AG04450 (cell line): Measurements from ENCODE around the gene PARD3B. TPM values are rescaled to one million over a fixed set of nuclear protein-coding genes. Genes with fewer than 3 reads are reported as not detected.

ENCODE experiments used
- CTCF ChIA-PET: fragments of 300-600, 350-600 bp; formaldehyde crosslinking; extraction: SDS; loops from one replicate; lab custom pipeline; 2022; ENCODE audit warnings: antibody characterized with exemption, inconsistent platforms; lab: Charles Lee
- POLR2A ChIA-PET: fragments of 350-600 bp; formaldehyde crosslinking; extraction: SDS; loops from one replicate; lab custom pipeline; 2021; ENCODE audit warnings: antibody characterized with exemption, inconsistent platforms; lab: Yijun Ruan, JAX
- DNase-seq: peaks from one replicate; pipeline ENCODE4 v3.0.0-alpha.2; 2011; ENCODE audit warnings: low read depth, low spot score
- H3K27ac ChIP-seq: one replicate; pipeline ENCODE4 v1.5.1; 2012; ENCODE audit warnings: low read depth, low read length, control low read depth
- H3K27me3 ChIP-seq: one replicate; pipeline ENCODE4 v1.6.0; 2012; ENCODE audit warnings: low read length; ENCODE audit not compliant: control insufficient read depth, insufficient read depth
- H3K4me3 ChIP-seq: 2 replicates; pipeline ENCODE4 v1.5.1; 2011; ENCODE audit warnings: mild to moderate bottlenecking, low read depth, low read length, control low read depth
- H3K9me3 ChIP-seq: 2 replicates; pipeline ENCODE4 v1.5.1; 2012; ENCODE audit warnings: low read length; ENCODE audit not compliant: control insufficient read depth, insufficient read depth
- CTCF ChIP-seq: IDR thresholded peaks from 2 replicates; pipeline ENCODE4 v1.5.1; 2011; ENCODE audit warnings: low read depth, low read length, control low read depth, inconsistent platforms
- polyA plus RNA-seq: library from polyadenylated mRNA; depleted of rRNA; stranded (reverse); fragments of >200 nt; gene quantifications from 2 replicates; pipeline ENCODE4 v1.2.3, GENCODE V29; 2011

PARD3B gene
- polyA plus RNA-seq, 1 experiment: 8.5 TPM

GRCh38 chr2:205563646-205564045 is 1018.4 kb downstream of the PARD3B start:
- Histone ChIP-seq H3K27me3 (no peaks in the 10 kb centered on the region), H3K27ac (no peak overlapping the region), H3K9me3 (no peaks in the 10 kb centered on the region), H3K4me3 (no peak overlapping the region)
- CTCF ChIA-PET: no interaction called here
- POLR2A ChIA-PET: no interaction called here
- no peak for DNase-seq
- peak; percentile 26; the same call in 1 of the 2 replicates for TF ChIP-seq CTCF

GRCh38 chr2:205564346-205565141 is 1019.3 kb downstream of the PARD3B start:
- Histone ChIP-seq H3K9me3 (no peaks in the 10 kb centered on the region), H3K27ac (no peak overlapping the region), H3K4me3 (no peak overlapping the region), H3K27me3 (no peaks in the 10 kb centered on the region)
- no peak for DNase-seq
- ChIA-PET CTCF (interaction anchor here (1.5 kb wide), 1 partner anchor 111 kb away, joined by 6 read pairs; no protein-coding TSS in a partner anchor), POLR2A (no interaction called here)
- TF ChIP-seq CTCF: 0 out of 2 replicates have a peak, but pooled peaks have one; percentile 8

- no peak for TF ChIP-seq CTCF
- no peak overlapping the region for H3K4me3 ChIP-seq
- ChIA-PET CTCF (interaction anchor here (1.5 kb wide), 1 partner anchor 111 kb away, joined by 6 read pairs; no protein-coding TSS in a partner anchor), POLR2A (no interaction called here)
- DNase-seq: no peak
- no peak overlapping the region for H3K27ac ChIP-seq
- H3K27me3 ChIP-seq: no peaks in the 10 kb centered on the region
- H3K9me3 ChIP-seq: no peaks in the 10 kb centered on the region
These were observed 1019.9 kb downstream of the PARD3B start for GRCh38 chr2:205565142-205565522.

- H3K27ac ChIP-seq: no peak overlapping the region
These were observed 1021.4 kb downstream of the PARD3B start for GRCh38 chr2:205566606-205567168.

More at GRCh38 chr2:205566606-205567168, 1021.4 kb downstream of the PARD3B start:
- POLR2A ChIA-PET: no interaction called here
- H3K27me3 ChIP-seq: no peaks in the 10 kb centered on the region
- no peak overlapping the region for H3K4me3 ChIP-seq
- H3K9me3 ChIP-seq: no peaks in the 10 kb centered on the region
- CTCF ChIA-PET: interaction anchor here (0.9 kb wide), 1 partner anchor 37 kb away, joined by 4 read pairs; no protein-coding TSS in a partner anchor
- no peak for TF ChIP-seq CTCF
- no peak for DNase-seq
